Sigmoid colon (tissue), 7 donors: ENCODE measurements around the gene LTO1. TPM values are rescaled to one million over a fixed set of nuclear protein-coding genes. Genes with fewer than 3 reads are reported as not detected.

ENCODE experiments used
- DNase-seq: peaks from one replicate; pipeline ENCODE4 v3.0.0-alpha.2; 2019
- H3K27ac ChIP-seq, 4 donors: fragments of 200-600 bp; sonication (generic); one replicate each; pipeline ENCODE4 v1.5.1; 2016 to 2019; ENCODE audit warnings: mild to moderate bottlenecking in 1 of 4
- H3K27me3 ChIP-seq, 3 donors: fragments of 200-600 bp; sonication (generic); one replicate each; pipeline ENCODE4 v1.5.1; 2019; ENCODE audit warnings: mild to moderate bottlenecking in 1 of 3
- H3K36me3 ChIP-seq, 4 donors: fragments of 200-600 bp; sonication (generic); one replicate each; pipeline ENCODE4 v1.5.1; 2016 to 2019
- H3K4me1 ChIP-seq, 4 donors: fragments of 200-600 bp; sonication (generic); one replicate each; pipeline ENCODE4 v1.5.1; 2017 to 2019
- H3K4me3 ChIP-seq, 4 donors: fragments of 200-600 bp; sonication (generic); one replicate each; pipeline ENCODE4 v1.5.1; 2017 to 2019; ENCODE audit warnings: mild to moderate bottlenecking in 2 of 4, moderate library complexity in 1 of 4
- H3K9me3 ChIP-seq, 4 donors: fragments of 200-600 bp in 3 of 4; sonication (generic) in 3 of 4; one replicate each; pipeline versions ENCODE4 v1.5.1 to v1.6.1; 2013 to 2019
- CTCF ChIP-seq, 4 experiments: fragments of 450-650 bp in 3 of 4; fragments of 200-600 bp in 1 of 4; IDR thresholded peaks; one replicate each; pipeline ENCODE4 v1.5.1; 2016 to 2019; ENCODE audit warnings: antibody characterized with exemption in 4 of 4, mild to moderate bottlenecking in 3 of 4, moderate library complexity in 2 of 4
- EP300 ChIP-seq, 4 donors: sonication (generic); formaldehyde crosslinking; IDR thresholded peaks; one replicate each; pipeline ENCODE4 v1.6.1; 2017; ENCODE audit warnings: antibody characterized with exemption in 4 of 4
- POLR2A ChIP-seq, 2 donors: fragments of 450-650 bp; IDR thresholded peaks; one replicate each; pipeline ENCODE4 v1.6.1; 2016; ENCODE audit warnings: antibody characterized with exemption in 2 of 2, mild to moderate bottlenecking in 2 of 2, moderate library complexity in 2 of 2
- POLR2AphosphoS5 ChIP-seq, 4 donors: sonication (generic); formaldehyde crosslinking; IDR thresholded peaks; one replicate each; pipeline ENCODE4 v1.6.1; 2017; ENCODE audit warnings: antibody characterized with exemption in 4 of 4
- WGBS, 2 donors: extraction: QIAGEN DNeasy Blood & Tissue Kit; methylation state at CpG; one replicate each; pipeline ENCODE4 v1.1.7; 2013; 5-methylcytosine and 5-hydroxymethylcytosine counted together
- intact Hi-C: fragments of 100-400 bp; cut with DNase I; formaldehyde crosslinking; loops from one replicate; pipeline ENCODE4 v1.15.1; 2023
- polyA plus RNA-seq, 3 donors: library from polyadenylated mRNA; stranded (reverse); fragments of 200-250 nt; gene quantifications; one replicate each; pipeline ENCODE4 v1.2.3, GENCODE V29; 2013
- total RNA-seq, 4 donors: library from RNA; depleted of rRNA; stranded (reverse); fragments of >200 nt; gene quantifications; one replicate each; pipeline ENCODE4 v1.1.0, GENCODE V29; 2016
- donor health status: healthy with polysubstance abuse.
- donor health status: Bipolar disorder and iron deficiency.
- donor health status: healthy.

LTO1 gene
- total and polyA plus RNA-seq, 7 donors = 12.0 to 42.9 (median 20.2) TPM

- H3K27ac ChIP-seq = peak overlapping the region; percentile 85 to 89 (median 89)
- H3K9me3 ChIP-seq = no peaks in the 10 kb centered on the region
- peaks cover 0 to 22% (median 6%) of the 10 kb centered on the region in 4 donors for H3K36me3 ChIP-seq
- no peak for TF ChIP-seq CTCF (IDR thresholded peaks at IDR 0.05)
- TF ChIP-seq POLR2A (IDR thresholded peaks at IDR 0.05) = no peak
- TF ChIP-seq EP300 (IDR thresholded peaks at IDR 0.05) = no peak
- TF ChIP-seq POLR2AphosphoS5 (IDR thresholded peaks at IDR 0.05) = no peak
- WGBS, 2 donors = 14 to 21% methylated on average over 18 of the region's 18 CpGs
- intact Hi-C loops = loop anchor here (10.0 kb wide), 2 partner anchors 720 to 770 kb away; partner anchors contain the start of genes CTTN, IGHMBP2 and MRPL21
- H3K4me1 ChIP-seq = peaks cover 0 to 37% (median 33%) of the 10 kb centered on the region in 4 donors
- DNase-seq = peak; percentile 67
- H3K27me3 ChIP-seq = no peaks in the 10 kb centered on the region
- H3K4me3 ChIP-seq = peak overlapping the region; percentile 88 to 99 (median 96)
Observed at GRCh38 chr11:69674267-69674885, 777 bp downstream of the LTO1 start.

DNA sequence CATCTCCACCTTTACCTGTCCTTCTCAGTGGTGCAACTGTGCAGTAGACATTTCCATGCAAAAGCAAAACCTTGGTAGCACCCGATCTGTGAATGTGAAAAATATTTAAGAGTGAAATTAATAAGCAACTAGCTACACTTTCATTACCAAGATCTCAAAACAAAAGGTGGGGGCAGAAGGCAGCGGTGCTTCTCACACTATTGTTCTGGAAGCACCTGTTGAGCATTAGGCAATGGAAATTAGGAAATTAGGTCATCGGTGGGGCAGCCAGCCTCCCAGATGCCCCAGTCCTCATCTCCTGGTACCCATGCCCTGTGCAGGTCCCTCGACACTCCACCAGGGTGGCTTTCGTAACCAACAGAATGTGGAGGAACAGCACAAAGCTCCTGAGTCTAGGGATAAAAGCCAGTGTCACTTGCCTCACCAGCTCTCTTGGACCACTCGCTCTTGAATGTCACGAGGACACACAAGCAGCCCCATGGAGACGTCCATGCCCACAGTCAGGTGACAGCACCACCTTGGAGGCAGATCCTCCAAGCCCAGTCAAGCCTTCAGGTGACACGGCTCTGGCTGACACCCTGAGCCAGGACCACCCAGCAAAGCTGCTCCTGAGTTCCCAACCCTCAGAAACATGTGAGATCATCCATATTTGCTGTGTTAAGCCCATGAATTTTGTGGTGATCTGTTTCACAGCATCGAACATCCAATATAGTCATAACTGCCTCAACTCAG, 3.3 kb downstream of the LTO1 start:
- Histone ChIP-seq H3K36me3 (peaks cover 0 to 43% (median 7%) of the 10 kb centered on the region in 4 donors), H3K4me1 (peaks cover 0 to 37% (median 34%) of the 10 kb centered on the region in 4 donors), H3K9me3 (no peaks in the 10 kb centered on the region), H3K27ac (no peak overlapping the region), H3K4me3 (no peak overlapping the region), H3K27me3 (no peaks in the 10 kb centered on the region)
- 90 to 94% methylated on average over 10 of the region's 10 CpGs for WGBS, 2 donors
- TF ChIP-seq EP300 (IDR thresholded peaks at IDR 0.05) = no peak
- no peak for TF ChIP-seq POLR2AphosphoS5 (IDR thresholded peaks at IDR 0.05)
- TF ChIP-seq POLR2A (IDR thresholded peaks at IDR 0.05) = no peak
- no peak for TF ChIP-seq CTCF (IDR thresholded peaks at IDR 0.05)
- intact Hi-C loops = loop anchor here (2.0 to 10.0 kb wide), 3 partner anchors 27 to 767 kb away; partner anchors contain the start of genes CTTN, IGHMBP2 and MRPL21
- peak; percentile 41 for DNase-seq

DNA sequence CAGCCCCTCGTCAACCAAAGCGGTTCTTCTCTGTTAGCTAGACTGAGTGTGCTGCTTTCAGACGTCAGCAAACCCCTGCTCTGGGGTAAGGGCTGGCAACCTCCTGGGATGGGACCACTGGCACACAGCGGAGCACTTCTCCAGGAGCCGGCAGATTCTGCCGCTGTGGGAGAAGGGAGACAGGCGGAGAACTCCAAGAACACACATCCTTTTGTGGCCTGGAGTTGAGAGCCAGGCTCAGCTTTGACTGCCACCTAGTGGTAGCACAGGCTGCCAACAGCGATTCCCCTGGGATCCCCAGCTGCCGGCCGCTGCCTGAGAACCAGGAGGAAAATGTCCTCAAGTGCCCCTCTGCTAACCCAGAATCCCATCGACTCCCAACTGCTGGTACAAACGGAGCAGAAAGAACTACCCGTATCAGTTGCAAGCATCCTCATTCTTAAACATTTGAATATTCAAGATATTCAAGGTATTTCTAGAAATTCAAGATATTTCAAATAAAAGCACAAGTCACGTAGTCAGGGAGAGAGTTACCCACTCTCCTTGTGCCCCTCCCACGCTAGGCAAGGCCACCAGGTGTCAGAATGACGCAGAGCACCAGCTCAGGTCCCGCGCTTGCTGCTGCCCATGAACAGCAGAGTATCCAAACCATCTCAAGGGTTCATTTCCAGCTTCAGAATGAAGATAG, 4.9 kb downstream of the LTO1 start:
- Histone ChIP-seq H3K4me3 (no peak overlapping the region), H3K36me3 (peaks cover 0 to 59% (median 11%) of the 10 kb centered on the region in 4 donors), H3K27ac (peak overlapping the region; percentile 54 to 71 (median 62)), H3K4me1 (peaks cover 0 to 32% (median 29%) of the 10 kb centered on the region in 4 donors), H3K9me3 (no peaks in the 10 kb centered on the region), H3K27me3 (no peaks in the 10 kb centered on the region)
- TF ChIP-seq CTCF (IDR thresholded peaks at IDR 0.05) = peak; percentile 75 to 94 (median 88)
- peak in 2 of 4 donors; percentile 45 to 61 for TF ChIP-seq POLR2AphosphoS5 (IDR thresholded peaks at IDR 0.05)
- no peak for TF ChIP-seq POLR2A (IDR thresholded peaks at IDR 0.05)
- no peak for TF ChIP-seq EP300 (IDR thresholded peaks at IDR 0.05)
- intact Hi-C loops = loop anchor here (2.0 to 10.0 kb wide), 3 partner anchors 26 to 766 kb away; partner anchors contain the start of genes CTTN, IGHMBP2 and MRPL21
- WGBS, 2 donors = 39 to 49% methylated on average over 18 of the region's 18 CpGs
- peak; percentile 92 for DNase-seq

- peaks cover 0 to 30% (median 26%) of the 10 kb centered on the region in 4 donors for H3K4me1 ChIP-seq
- H3K9me3 ChIP-seq = no peaks in the 10 kb centered on the region
- peaks cover 0 to 67% (median 11%) of the 10 kb centered on the region in 4 donors for H3K36me3 ChIP-seq
- no peaks in the 10 kb centered on the region for H3K27me3 ChIP-seq
- 85 to 94% methylated on average over 19 of the region's 19 CpGs for WGBS, 2 donors
- TF ChIP-seq POLR2AphosphoS5 (IDR thresholded peaks at IDR 0.05) (no peak), CTCF (IDR thresholded peaks at IDR 0.05) (no peak)
- intact Hi-C loops = no loop called here
- peak overlapping the region in 1 of 4 donors; percentile 71 for H3K27ac ChIP-seq
- DNase-seq = peak; percentile 54
- no peak overlapping the region for H3K4me3 ChIP-seq
Observed at GRCh38 chr11:69669486-69669885, 5.7 kb downstream of the LTO1 start.
